ENCODE results near the gene WDPCP. TPM values are rescaled to one million over a fixed set of nuclear protein-coding genes. Genes with fewer than 3 reads are reported as not detected.

Gene WDPCP
- total and polyA plus RNA-seq, 10 donors: 2.1 to 20.0 (median 13.3) TPM

DNA sequence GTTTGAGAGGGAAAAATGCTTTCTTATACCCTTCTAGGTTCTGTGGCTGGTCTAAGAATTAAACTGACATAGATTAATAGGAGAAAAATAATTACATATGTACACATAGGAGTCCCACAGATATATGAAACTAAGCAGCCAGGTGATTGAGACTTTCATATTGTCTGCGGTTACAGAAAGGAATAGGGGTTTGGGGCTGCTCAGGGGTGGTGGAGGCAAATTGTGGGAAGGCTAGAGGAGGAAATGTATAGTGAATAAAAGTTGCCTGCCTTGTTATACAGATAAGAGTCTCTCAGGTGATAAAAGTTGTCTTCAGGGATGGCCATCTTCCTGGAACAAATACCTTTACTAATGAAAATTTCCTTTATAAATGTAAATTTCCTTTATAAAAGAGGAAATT is 29.1 kb upstream of the WDPCP start:
- Histone ChIP-seq H3K9me3 (no peaks in the 10 kb centered on the region), H3K27ac (no peak overlapping the region), H3K27me3 (replicated peaks in 1 of 7) (peaks cover 0 to 11% (median 0%) of the 10 kb centered on the region in 7 donors), H3K4me1 (no peaks in the 10 kb centered on the region), H3K4me3 (no peak overlapping the region), H3K36me3 (no peaks in the 10 kb centered on the region)
- no peak for TF ChIP-seq POLR2A (IDR thresholded peaks at IDR 0.05)
- TF ChIP-seq CTCF (IDR thresholded peaks at IDR 0.05 in 8 of 11, conservative IDR thresholded peaks at IDR 0.05 in 3 of 11): no peak
- no peak for TF ChIP-seq POLR2AphosphoS5 (IDR thresholded peaks at IDR 0.05)
- 47 to 85% (median 72%) methylated on average over 1 of the region's 1 CpG for WGBS, 5 donors
- no peak for DNase-seq
- intact Hi-C loops (cut with DNase I; ENCODE audit: low total_unique reads): no loop called here

DNA sequence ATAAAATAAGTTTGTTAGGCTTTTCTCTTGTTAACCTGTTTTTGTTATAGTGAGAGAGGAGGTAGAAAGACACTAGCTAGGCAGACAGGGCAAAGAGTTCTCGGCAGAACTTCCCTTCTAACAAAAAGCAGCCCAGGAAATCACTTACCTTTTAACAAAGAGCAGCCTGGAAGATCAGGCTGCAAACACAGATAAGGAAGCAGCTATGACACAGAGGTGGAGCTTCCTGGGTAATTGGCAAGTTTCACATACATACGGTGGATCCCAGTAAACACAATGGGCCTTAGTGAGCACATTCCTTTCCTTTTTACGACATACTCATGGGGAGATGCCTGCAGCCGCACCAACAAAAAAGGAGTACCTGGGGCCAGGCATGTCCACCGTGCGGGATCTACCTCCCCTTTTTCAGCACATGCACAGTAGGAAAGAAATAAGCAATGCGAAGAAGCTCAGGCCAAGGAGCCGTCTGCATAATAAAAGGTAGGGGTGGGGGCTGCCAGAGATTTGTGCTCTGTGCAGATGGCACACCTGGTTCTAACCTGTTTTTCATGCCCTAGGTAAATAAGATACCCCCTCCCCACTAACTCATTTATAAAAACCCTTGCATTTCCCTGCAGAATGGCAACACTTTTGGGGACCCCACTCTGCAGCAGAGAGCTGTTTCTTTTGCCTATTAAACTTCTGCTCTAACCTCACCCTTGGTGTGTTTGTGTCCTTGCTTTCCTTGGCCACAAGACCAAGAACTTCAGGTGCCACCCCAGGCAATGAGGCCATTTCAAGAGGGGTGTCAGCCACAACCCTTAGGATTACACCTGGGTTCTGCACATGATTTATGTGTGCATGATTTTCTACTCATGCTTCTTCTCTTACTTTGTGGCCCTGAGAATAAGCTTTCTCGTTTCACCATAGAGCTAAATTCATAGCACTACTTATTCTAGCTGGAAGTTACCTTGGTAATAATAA is 27.0 kb upstream of the WDPCP start:
- H3K27me3 ChIP-seq (replicated peaks in 1 of 7): peaks cover 0 to 7% (median 0%) of the 10 kb centered on the region in 7 donors
- no peak overlapping the region for H3K27ac ChIP-seq
- no peaks in the 10 kb centered on the region for H3K9me3 ChIP-seq
- no peak for DNase-seq
- intact Hi-C loops (cut with DNase I; ENCODE audit: low total_unique reads): no loop called here
- no peaks in the 10 kb centered on the region for H3K4me1 ChIP-seq
- H3K4me3 ChIP-seq: no peak overlapping the region
- H3K36me3 ChIP-seq: no peaks in the 10 kb centered on the region
- TF ChIP-seq CTCF (IDR thresholded peaks at IDR 0.05 in 8 of 11, conservative IDR thresholded peaks at IDR 0.05 in 3 of 11) (no peak), POLR2AphosphoS5 (IDR thresholded peaks at IDR 0.05) (no peak), POLR2A (IDR thresholded peaks at IDR 0.05) (no peak)
- WGBS, 5 donors: 71 to 82% (median 77%) methylated on average over 9 of the region's 9 CpGs

DNA sequence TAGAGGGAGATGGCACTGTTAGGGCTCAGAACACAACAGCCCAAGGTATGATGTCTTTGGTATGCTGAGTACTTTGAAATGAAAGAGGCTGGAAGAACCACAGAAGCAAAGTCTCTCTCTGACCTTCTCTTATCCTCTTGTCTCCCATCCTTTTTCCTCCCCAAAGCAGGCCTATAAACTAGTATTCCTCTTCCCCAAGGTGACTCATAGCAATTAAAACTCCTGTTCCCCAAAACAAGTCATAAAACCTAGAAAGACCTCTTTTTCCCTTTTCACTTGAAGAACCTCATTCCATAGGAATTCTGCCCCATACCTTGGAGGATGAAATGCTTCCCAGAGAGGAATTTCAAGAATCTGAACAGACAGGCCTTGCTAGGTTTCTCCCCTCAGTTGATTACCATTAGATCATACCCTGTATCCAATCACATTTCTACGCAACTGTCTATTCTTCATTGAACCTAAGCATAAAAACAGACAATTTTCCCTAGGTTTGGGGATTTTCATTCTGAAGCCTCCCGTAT is 26.2 kb upstream of the WDPCP start:
- Histone ChIP-seq H3K4me1 (no peaks in the 10 kb centered on the region), H3K4me3 (no peak overlapping the region), H3K27me3 (replicated peaks in 1 of 7) (no peaks in the 10 kb centered on the region), H3K27ac (no peak overlapping the region), H3K9me3 (no peaks in the 10 kb centered on the region), H3K36me3 (no peaks in the 10 kb centered on the region)
- DNase-seq: no peak
- 89 to 99% (median 94%) methylated on average over 2 of the region's 2 CpGs for WGBS, 5 donors
- TF ChIP-seq POLR2A (IDR thresholded peaks at IDR 0.05) (no peak), POLR2AphosphoS5 (IDR thresholded peaks at IDR 0.05) (no peak), CTCF (IDR thresholded peaks at IDR 0.05 in 8 of 11, conservative IDR thresholded peaks at IDR 0.05 in 3 of 11) (no peak)
- intact Hi-C loops (cut with DNase I; ENCODE audit: low total_unique reads): no loop called here

- intact Hi-C loops (cut with DNase I; ENCODE audit: low total_unique reads): no loop called here
- Histone ChIP-seq H3K27ac (no peak overlapping the region), H3K9me3 (no peaks in the 10 kb centered on the region), H3K27me3 (replicated peaks in 1 of 7) (no peaks in the 10 kb centered on the region), H3K4me3 (no peak overlapping the region), H3K4me1 (no peaks in the 10 kb centered on the region), H3K36me3 (peaks cover 0 to under 1% (median 0%) of the 10 kb centered on the region in 6 donors)
- 73 to 90% (median 83%) methylated on average over 2 of the region's 2 CpGs for WGBS, 5 donors
- no peak for DNase-seq
- TF ChIP-seq CTCF (IDR thresholded peaks at IDR 0.05 in 8 of 11, conservative IDR thresholded peaks at IDR 0.05 in 3 of 11): no peak
- no peak for TF ChIP-seq POLR2A (IDR thresholded peaks at IDR 0.05)
- no peak for TF ChIP-seq POLR2AphosphoS5 (IDR thresholded peaks at IDR 0.05)
Measured at GRCh38 chr2:63613391-63613901, 25.2 kb upstream of the WDPCP start.

Data from spleen (tissue), 11 donors.